Hepatocyte (in vitro differentiated cells): ENCODE results near the gene CDK19.

Experiments used
- EZH2 ChIP-seq: fragments of 200-600 bp; sonication (generic); IDR thresholded peaks from 2 replicates; pipeline ENCODE4 v1.6.1; 2016; ENCODE audit warnings: antibody characterized with exemption, mild to moderate bottlenecking, borderline replicate concordance
- EZH2phosphoT487 ChIP-seq: fragments of 200-600 bp; sonication (generic); IDR thresholded peaks from one replicate; pipeline ENCODE4 v1.6.1; 2018; ENCODE audit warnings: antibody characterized with exemption, mild to moderate bottlenecking, low read depth, moderate library complexity; ENCODE audit not compliant: unreplicated experiment, severe bottlenecking
- TF ChIP-seq, protein P1 (sequence below): fragments of 200-600 bp; sonication (generic); IDR thresholded peaks from 2 replicates; pipeline ENCODE4 v1.5.1; 2016; ENCODE audit warnings: antibody characterized with exemption, mild to moderate bottlenecking; ENCODE audit not compliant: poor library complexity

DNA sequence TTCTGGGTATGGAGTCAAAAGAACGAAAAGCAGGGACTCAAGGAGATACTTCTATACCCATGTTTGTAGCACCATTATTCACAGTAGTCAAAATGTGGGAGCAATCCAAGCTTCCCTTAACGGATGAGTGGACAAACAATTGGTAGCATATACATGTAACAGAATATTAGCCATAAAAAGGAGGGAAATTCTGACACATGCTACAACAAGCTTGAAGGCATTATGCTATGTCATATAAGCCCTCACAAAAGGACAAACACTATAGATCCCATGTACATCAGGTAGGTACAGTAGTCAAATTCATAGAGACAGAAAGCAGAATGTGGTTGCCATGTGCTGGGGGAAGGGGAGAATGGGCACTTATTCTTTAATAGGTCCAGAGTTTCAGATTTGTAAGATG, 37.6 kb downstream of the CDK19 start:
- no peak for TF ChIP-seq EZH2phosphoT487
- TF ChIP-seq, protein P1, sequence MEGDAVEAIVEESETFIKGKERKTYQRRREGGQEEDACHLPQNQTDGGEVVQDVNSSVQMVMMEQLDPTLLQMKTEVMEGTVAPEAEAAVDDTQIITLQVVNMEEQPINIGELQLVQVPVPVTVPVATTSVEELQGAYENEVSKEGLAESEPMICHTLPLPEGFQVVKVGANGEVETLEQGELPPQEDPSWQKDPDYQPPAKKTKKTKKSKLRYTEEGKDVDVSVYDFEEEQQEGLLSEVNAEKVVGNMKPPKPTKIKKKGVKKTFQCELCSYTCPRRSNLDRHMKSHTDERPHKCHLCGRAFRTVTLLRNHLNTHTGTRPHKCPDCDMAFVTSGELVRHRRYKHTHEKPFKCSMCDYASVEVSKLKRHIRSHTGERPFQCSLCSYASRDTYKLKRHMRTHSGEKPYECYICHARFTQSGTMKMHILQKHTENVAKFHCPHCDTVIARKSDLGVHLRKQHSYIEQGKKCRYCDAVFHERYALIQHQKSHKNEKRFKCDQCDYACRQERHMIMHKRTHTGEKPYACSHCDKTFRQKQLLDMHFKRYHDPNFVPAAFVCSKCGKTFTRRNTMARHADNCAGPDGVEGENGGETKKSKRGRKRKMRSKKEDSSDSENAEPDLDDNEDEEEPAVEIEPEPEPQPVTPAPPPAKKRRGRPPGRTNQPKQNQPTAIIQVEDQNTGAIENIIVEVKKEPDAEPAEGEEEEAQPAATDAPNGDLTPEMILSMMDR = no peak
- no peak for TF ChIP-seq EZH2
